ENCODE measurements around the gene KNL1. TPM values are rescaled to one million over a fixed set of nuclear protein-coding genes. Genes with fewer than 3 reads are reported as not detected.

Gene KNL1
- total RNA-seq, 1 donor from 2014 or later, result 9.5 TPM

GRCh38 chr15:40595773-40596172, 1.7 kb downstream of the KNL1 start:
- DNase-seq (ENCODE audit: low spot score), result no peak
- H3K27me3 Mint-ChIP-seq (ENCODE audit: unreplicated experiment), result peaks cover 15% of the 10 kb centered on the region
- H3K27ac Mint-ChIP-seq (ENCODE audit: unreplicated experiment), result no peak overlapping the region
- no peaks in the 10 kb centered on the region for H3K9me3 Mint-ChIP-seq (ENCODE audit: unreplicated experiment)
- TF ChIP-seq CTCF (IDR thresholded peaks at IDR 0.05; ENCODE audit: unreplicated experiment), result no peak
- peaks cover 4% of the 10 kb centered on the region for H3K36me3 Mint-ChIP-seq (ENCODE audit: low read depth, unreplicated experiment)
- H3K4me3 Mint-ChIP-seq (ENCODE audit: unreplicated experiment), result no peak overlapping the region
- H3K4me1 Mint-ChIP-seq (ENCODE audit: unreplicated experiment), result peaks cover 17% of the 10 kb centered on the region

DNA sequence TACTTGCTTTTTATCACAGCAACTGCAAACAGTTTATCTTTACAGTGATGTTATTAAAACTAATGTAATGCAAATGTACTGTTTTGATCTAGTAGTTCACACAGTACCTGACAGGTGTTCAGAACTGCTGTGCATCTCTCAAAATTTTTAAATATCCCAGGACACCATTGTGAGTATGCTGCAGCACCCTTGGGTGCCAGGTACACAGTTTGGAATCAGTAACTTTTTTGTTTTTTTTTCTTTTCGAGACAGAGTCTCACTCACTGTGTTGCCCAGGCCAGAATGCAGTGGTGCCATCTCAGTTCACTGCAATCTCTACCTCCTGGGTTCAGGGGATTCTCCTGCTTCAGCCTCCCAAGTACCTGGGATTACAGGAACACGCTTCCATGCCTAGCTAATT, 3.0 kb downstream of the KNL1 start:
- Mint-ChIP-seq H3K27me3 (ENCODE audit: unreplicated experiment) (peaks cover 15% of the 10 kb centered on the region), H3K4me3 (ENCODE audit: unreplicated experiment) (no peak overlapping the region), H3K4me1 (ENCODE audit: unreplicated experiment) (peaks cover 10% of the 10 kb centered on the region), H3K27ac (ENCODE audit: unreplicated experiment) (no peak overlapping the region), H3K9me3 (ENCODE audit: unreplicated experiment) (no peaks in the 10 kb centered on the region), H3K36me3 (ENCODE audit: low read depth, unreplicated experiment) (peaks cover 4% of the 10 kb centered on the region)
- no peak for TF ChIP-seq CTCF (IDR thresholded peaks at IDR 0.05; ENCODE audit: unreplicated experiment)
- no peak for DNase-seq (ENCODE audit: low spot score)

DNA sequence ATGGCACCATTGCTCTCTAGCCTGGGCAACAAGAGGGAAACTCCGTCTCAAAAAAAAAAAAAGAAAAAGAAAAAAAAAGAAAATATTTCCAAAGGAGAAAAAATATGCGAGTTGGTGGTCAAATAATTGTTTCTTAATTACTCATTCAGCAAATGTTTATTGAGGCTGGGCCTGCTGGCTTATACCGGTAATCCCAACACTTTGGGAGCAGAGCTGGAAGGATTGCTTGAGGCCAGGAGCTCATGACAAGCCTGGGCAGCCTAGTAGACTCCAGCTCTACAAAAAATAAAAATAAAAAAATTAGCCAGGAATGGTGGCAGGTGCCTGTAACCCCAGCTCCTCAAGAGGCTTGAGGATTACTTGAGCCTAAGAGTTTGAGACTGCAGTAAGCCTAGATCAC, 4.1 kb downstream of the KNL1 start:
- peaks cover 10% of the 10 kb centered on the region for H3K4me1 Mint-ChIP-seq (ENCODE audit: unreplicated experiment)
- no peak overlapping the region for H3K4me3 Mint-ChIP-seq (ENCODE audit: unreplicated experiment)
- H3K9me3 Mint-ChIP-seq (ENCODE audit: unreplicated experiment), result no peaks in the 10 kb centered on the region
- peaks cover 4% of the 10 kb centered on the region for H3K36me3 Mint-ChIP-seq (ENCODE audit: low read depth, unreplicated experiment)
- DNase-seq (ENCODE audit: low spot score), result no peak
- H3K27me3 Mint-ChIP-seq (ENCODE audit: unreplicated experiment), result peaks cover 14% of the 10 kb centered on the region
- H3K27ac Mint-ChIP-seq (ENCODE audit: unreplicated experiment), result no peak overlapping the region
- no peak for TF ChIP-seq CTCF (IDR thresholded peaks at IDR 0.05; ENCODE audit: unreplicated experiment)

GRCh38 chr15:40598672-40599071, 4.6 kb downstream of the KNL1 start:
- no peak for DNase-seq (ENCODE audit: low spot score)
- H3K27me3 Mint-ChIP-seq (ENCODE audit: unreplicated experiment), result peaks cover 10% of the 10 kb centered on the region

GRCh38 chr15:40600956-40601355, 6.9 kb downstream of the KNL1 start:
- H3K27ac Mint-ChIP-seq (ENCODE audit: unreplicated experiment), result no peak overlapping the region
- H3K4me3 Mint-ChIP-seq (ENCODE audit: unreplicated experiment), result no peak overlapping the region
- H3K4me1 Mint-ChIP-seq (ENCODE audit: unreplicated experiment), result no peaks in the 10 kb centered on the region
- no peak for DNase-seq (ENCODE audit: low spot score)
- no peaks in the 10 kb centered on the region for H3K9me3 Mint-ChIP-seq (ENCODE audit: unreplicated experiment)
- no peaks in the 10 kb centered on the region for H3K27me3 Mint-ChIP-seq (ENCODE audit: unreplicated experiment)
- H3K36me3 Mint-ChIP-seq (ENCODE audit: low read depth, unreplicated experiment), result no peaks in the 10 kb centered on the region
- no peak for TF ChIP-seq CTCF (IDR thresholded peaks at IDR 0.05; ENCODE audit: unreplicated experiment)

More at GRCh38 chr15:40598672-40599071, 4.6 kb downstream of the KNL1 start:
- H3K27ac Mint-ChIP-seq (ENCODE audit: unreplicated experiment), result no peak overlapping the region
- no peak for TF ChIP-seq CTCF (IDR thresholded peaks at IDR 0.05; ENCODE audit: unreplicated experiment)
- H3K9me3 Mint-ChIP-seq (ENCODE audit: unreplicated experiment), result no peaks in the 10 kb centered on the region
- no peak overlapping the region for H3K4me3 Mint-ChIP-seq (ENCODE audit: unreplicated experiment)
- peaks cover 3% of the 10 kb centered on the region for H3K36me3 Mint-ChIP-seq (ENCODE audit: low read depth, unreplicated experiment)
- peaks cover 10% of the 10 kb centered on the region for H3K4me1 Mint-ChIP-seq (ENCODE audit: unreplicated experiment)
